Islet of Langerhans (tissue), 1 donor: ENCODE measurements around the gene OGFOD3.
"Not testable (repeated sequence)": the region's sequence is repeated elsewhere in the genome, so short reads cannot be mapped to it uniquely, and the experiment has no call there.

ENCODE experiments used
- FAIRE-seq: peaks from one replicate; lab custom pipeline; 2011; peaks lifted over from hg19 to GRCh38; lab: Jason Lieb, UNC

OGFOD3 gene

GRCh38 chr17:82386881-82387704, 31.3 kb downstream of the OGFOD3 start:
- FAIRE-seq, result no peak

- no peak for FAIRE-seq
These were observed 32.0 kb downstream of the OGFOD3 start for GRCh38 chr17:82386255-82386831.

- FAIRE-seq, result no peak
These were observed 32.7 kb downstream of the OGFOD3 start for GRCh38 chr17:82385559-82386254.

- no peak for FAIRE-seq
These were observed 33.5 kb downstream of the OGFOD3 start for GRCh38 chr17:82384730-82385481.

GRCh38 chr17:82384051-82384729, 34.2 kb downstream of the OGFOD3 start:
- no peak for FAIRE-seq

GRCh38 chr17:82383411-82383810, 35.0 kb downstream of the OGFOD3 start:
- FAIRE-seq, result no peak

GRCh38 chr17:82382933-82383255, 35.5 kb downstream of the OGFOD3 start:
- FAIRE-seq, result no peak

GRCh38 chr17:82382220-82382932, 36.0 kb downstream of the OGFOD3 start:
- FAIRE-seq, result not testable (repeated sequence)

GRCh38 chr17:82381703-82382009, 36.7 kb downstream of the OGFOD3 start:
- not testable (repeated sequence) for FAIRE-seq

GRCh38 chr17:82380860-82381702, 37.3 kb downstream of the OGFOD3 start:
- no peak for FAIRE-seq

- no peak for FAIRE-seq
These were observed 39.7 kb downstream of the OGFOD3 start for GRCh38 chr17:82378741-82379021.

GRCh38 chr17:82377924-82378740, 40.3 kb downstream of the OGFOD3 start:
- FAIRE-seq, result no peak

GRCh38 chr17:82377294-82377693, 41.1 kb downstream of the OGFOD3 start:
- not testable (repeated sequence) for FAIRE-seq

- no peak for FAIRE-seq
These were observed 42.2 kb downstream of the OGFOD3 start for GRCh38 chr17:82376042-82376730.

GRCh38 chr17:82375359-82376041, 42.9 kb downstream of the OGFOD3 start:
- no peak for FAIRE-seq

GRCh38 chr17:82374626-82375331, 43.6 kb downstream of the OGFOD3 start:
- FAIRE-seq, result no peak

GRCh38 chr17:82373731-82374625, 44.4 kb downstream of the OGFOD3 start:
- no peak for FAIRE-seq
